Measurements from ENCODE around the gene UCN2.
A peak's percentile ranks its signal among the peaks of the same experiment; 100 is the strongest.

UCN2 gene

GRCh38 chr3:48584836-48585235, 21.3 kb upstream of the UCN2 start:
- H3K27ac ChIP-seq, result no peak overlapping the region
- H3K36me3 ChIP-seq, result no peaks in the 10 kb centered on the region
- no peak overlapping the region for H3K4me2 ChIP-seq
- H3K4me1 ChIP-seq, result no peaks in the 10 kb centered on the region
- no peaks in the 10 kb centered on the region for H3K9me3 ChIP-seq (replicated peaks in 1 of 11)
- H3K4me3 ChIP-seq, result no peak overlapping the region
- TF ChIP-seq Cebpa-rat (IDR thresholded peaks at IDR 0.05), result no peak
- peaks cover 0 to 3% (median 0%) of the 10 kb centered on the region in 11 experiments; a peak in 5 of 22 replicates for H3K27me3 ChIP-seq
- H4K20me1 ChIP-seq, result no peaks in the 10 kb centered on the region; a peak in 1 of 22 replicates
- H3K9ac ChIP-seq, result no peak overlapping the region

- no peaks in the 10 kb centered on the region for H3K36me3 ChIP-seq
Measured at GRCh38 chr3:48581621-48582481, 18.3 kb upstream of the UCN2 start.

GRCh38 chr3:48576647-48577046, 13.1 kb upstream of the UCN2 start:
- TF ChIP-seq Cebpa-rat (IDR thresholded peaks at IDR 0.05), result no peak
- Histone ChIP-seq H3K27ac (no peak overlapping the region), H3K27me3 (no peaks in the 10 kb centered on the region), H3K4me2 (no peak overlapping the region), H3K4me3 (no peak overlapping the region), H3K4me1 (peaks cover 0 to 12% (median 0%) of the 10 kb centered on the region in 10 experiments; a peak in 4 of 20 replicates), H4K20me1 (no peaks in the 10 kb centered on the region), H3K36me3 (no peaks in the 10 kb centered on the region), H3K9me3 (replicated peaks in 1 of 11) (no peaks in the 10 kb centered on the region), H3K9ac (no peak overlapping the region)

More at GRCh38 chr3:48581621-48582481, 18.3 kb upstream of the UCN2 start:
- Histone ChIP-seq H3K9ac (no peak overlapping the region), H3K4me2 (no peak overlapping the region), H3K9me3 (replicated peaks in 1 of 11) (no peaks in the 10 kb centered on the region), H4K20me1 (no peaks in the 10 kb centered on the region; a peak in 1 of 22 replicates), H3K4me1 (no peaks in the 10 kb centered on the region), H3K4me3 (no peak overlapping the region), H3K27ac (no peak overlapping the region), H3K27me3 (no peaks in the 10 kb centered on the region)
- no peak for TF ChIP-seq Cebpa-rat (IDR thresholded peaks at IDR 0.05)

- Histone ChIP-seq H3K27me3 (no peaks in the 10 kb centered on the region), H3K4me2 (no peak overlapping the region), H3K9me3 (replicated peaks in 1 of 11) (no peaks in the 10 kb centered on the region), H3K4me3 (no peak overlapping the region), H3K36me3 (no peaks in the 10 kb centered on the region), H3K4me1 (peaks cover 0 to 16% (median 2%) of the 10 kb centered on the region in 10 experiments; a peak in 4 of 20 replicates), H4K20me1 (no peaks in the 10 kb centered on the region), H3K27ac (no peak overlapping the region), H3K9ac (no peak overlapping the region)
- no peak for TF ChIP-seq Cebpa-rat (IDR thresholded peaks at IDR 0.05)
Measured at GRCh38 chr3:48575366-48575765, 11.8 kb upstream of the UCN2 start.

GRCh38 chr3:48573973-48574585, 10.5 kb upstream of the UCN2 start:
- Histone ChIP-seq H3K36me3 (no peaks in the 10 kb centered on the region), H3K4me3 (no peak overlapping the region), H4K20me1 (no peaks in the 10 kb centered on the region), H3K4me1 (peaks cover 0 to 20% (median 3%) of the 10 kb centered on the region in 10 experiments; a peak in 5 of 20 replicates), H3K27me3 (no peaks in the 10 kb centered on the region), H3K9me3 (replicated peaks in 1 of 11) (no peaks in the 10 kb centered on the region), H3K27ac (no peak overlapping the region), H3K4me2 (no peak overlapping the region), H3K9ac (no peak overlapping the region)
- TF ChIP-seq Cebpa-rat (IDR thresholded peaks at IDR 0.05), result no peak

- no peaks in the 10 kb centered on the region for H3K36me3 ChIP-seq
- TF ChIP-seq Cebpa-rat (IDR thresholded peaks at IDR 0.05), result no peak
- H3K4me1 ChIP-seq, result peaks cover 0 to 28% (median 5%) of the 10 kb centered on the region in 10 experiments; a peak in 7 of 20 replicates
- H3K9me3 ChIP-seq (replicated peaks in 1 of 11), result no peaks in the 10 kb centered on the region
- no peak overlapping the region for H3K27ac ChIP-seq
- H3K9ac ChIP-seq, result no peak overlapping the region
- no peaks in the 10 kb centered on the region for H3K27me3 ChIP-seq
- peak overlapping the region in 1 of 11 experiments; percentile 16; a peak in 1 of 22 replicates for H3K4me2 ChIP-seq
- no peak overlapping the region for H3K4me3 ChIP-seq
- H4K20me1 ChIP-seq, result no peaks in the 10 kb centered on the region
Measured at GRCh38 chr3:48572517-48572916, 8.9 kb upstream of the UCN2 start.

GRCh38 chr3:48571938-48572337, 8.4 kb upstream of the UCN2 start:
- Histone ChIP-seq H3K9me3 (replicated peaks in 1 of 11) (no peaks in the 10 kb centered on the region), H3K4me3 (no peak overlapping the region), H3K9ac (no peak overlapping the region), H3K36me3 (no peaks in the 10 kb centered on the region), H3K4me1 (peaks cover 3 to 34% (median 8%) of the 10 kb centered on the region in 10 experiments; a peak in 19 of 20 replicates), H3K27me3 (no peaks in the 10 kb centered on the region), H3K27ac (no peak overlapping the region), H3K4me2 (peak overlapping the region in 1 of 11 experiments; percentile 16; a peak in 1 of 22 replicates), H4K20me1 (no peaks in the 10 kb centered on the region)
- TF ChIP-seq Cebpa-rat (IDR thresholded peaks at IDR 0.05), result no peak

- Histone ChIP-seq H3K36me3 (no peaks in the 10 kb centered on the region), H3K4me2 (no peak overlapping the region), H3K9me3 (replicated peaks in 1 of 11) (no peaks in the 10 kb centered on the region), H3K27ac (no peak overlapping the region), H3K27me3 (no peaks in the 10 kb centered on the region), H4K20me1 (no peaks in the 10 kb centered on the region), H3K9ac (no peak overlapping the region), H3K4me1 (peaks cover 23 to 54% (median 28%) of the 10 kb centered on the region in 10 experiments), H3K4me3 (no peak overlapping the region)
- no peak for TF ChIP-seq Cebpa-rat (IDR thresholded peaks at IDR 0.05)
Measured at GRCh38 chr3:48569808-48570450, 6.3 kb upstream of the UCN2 start.

GRCh38 chr3:48569400-48569799, 5.8 kb upstream of the UCN2 start:
- no peaks in the 10 kb centered on the region for H3K9me3 ChIP-seq (replicated peaks in 1 of 11)
- peak overlapping the region in 1 of 11 experiments; percentile 2; a peak in 2 of 22 replicates for H3K27ac ChIP-seq
- H4K20me1 ChIP-seq, result no peaks in the 10 kb centered on the region
- H3K4me2 ChIP-seq, result 0 out of 22 replicates have a peak overlapping the region, but pooled peaks of 1 of the 11 experiments have one; percentile 2
- no peaks in the 10 kb centered on the region for H3K36me3 ChIP-seq
- TF ChIP-seq Cebpa-rat (IDR thresholded peaks at IDR 0.05), result no peak
- no peak overlapping the region for H3K4me3 ChIP-seq
- peaks cover 28 to 59% (median 34%) of the 10 kb centered on the region in 10 experiments for H3K4me1 ChIP-seq
- H3K9ac ChIP-seq, result no peak overlapping the region
- no peaks in the 10 kb centered on the region for H3K27me3 ChIP-seq
